GM21360 (cell line): Measurements from ENCODE around the gene AMOTL2.

Source experiments
- ATAC-seq: cut with Tn5 transposase; IDR thresholded peaks from one replicate; pipeline ENCODE4 v1.9.1; 2021; ENCODE audit warnings: mild to moderate bottlenecking, moderate library complexity; ENCODE audit not compliant: unreplicated experiment

Gene AMOTL2

DNA sequence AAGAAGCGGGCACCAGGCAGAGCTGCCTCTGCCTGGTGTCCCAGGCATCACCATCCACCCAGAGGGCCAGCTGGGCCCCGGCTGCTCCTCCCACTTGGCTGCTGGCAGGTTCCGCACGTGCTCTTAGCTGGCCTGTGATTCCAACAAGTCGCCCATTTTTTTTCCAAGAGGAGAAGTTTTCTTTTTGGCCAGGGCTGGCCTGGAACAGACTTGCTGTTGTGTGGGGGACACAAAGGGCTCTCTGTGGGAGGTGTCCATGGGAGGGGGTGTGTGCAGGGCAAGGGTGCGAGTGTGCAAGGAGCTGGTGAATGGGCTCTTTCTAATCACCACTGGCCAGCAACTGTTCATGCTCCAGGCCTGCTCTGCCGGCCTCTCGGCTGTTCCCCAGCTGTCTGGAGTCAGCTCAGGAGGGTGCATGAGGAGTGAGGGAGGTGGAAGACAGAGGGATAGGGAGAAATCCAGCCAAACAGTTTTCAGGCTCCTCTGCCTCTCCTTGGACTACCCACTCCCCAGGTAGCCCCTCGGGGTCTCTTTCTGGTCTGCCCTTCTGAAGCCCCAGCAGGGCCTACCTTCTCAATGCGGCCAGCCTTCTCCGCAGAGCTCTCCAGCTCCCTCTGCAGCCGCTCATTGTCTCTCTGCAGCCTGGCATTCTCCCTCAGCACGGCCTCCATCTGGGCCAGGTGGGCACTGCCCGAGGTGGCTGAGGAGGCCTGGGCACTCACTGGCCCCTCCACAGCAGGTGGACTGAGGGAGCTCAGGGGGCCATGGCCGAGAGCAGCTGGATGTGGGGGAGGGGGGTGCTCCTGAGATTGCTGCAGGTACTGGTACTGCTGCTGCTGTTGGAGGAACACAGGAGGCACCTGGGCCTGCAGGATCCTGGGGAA lies 7.1 kb downstream of the AMOTL2 start:
- no peak for ATAC-seq

DNA sequence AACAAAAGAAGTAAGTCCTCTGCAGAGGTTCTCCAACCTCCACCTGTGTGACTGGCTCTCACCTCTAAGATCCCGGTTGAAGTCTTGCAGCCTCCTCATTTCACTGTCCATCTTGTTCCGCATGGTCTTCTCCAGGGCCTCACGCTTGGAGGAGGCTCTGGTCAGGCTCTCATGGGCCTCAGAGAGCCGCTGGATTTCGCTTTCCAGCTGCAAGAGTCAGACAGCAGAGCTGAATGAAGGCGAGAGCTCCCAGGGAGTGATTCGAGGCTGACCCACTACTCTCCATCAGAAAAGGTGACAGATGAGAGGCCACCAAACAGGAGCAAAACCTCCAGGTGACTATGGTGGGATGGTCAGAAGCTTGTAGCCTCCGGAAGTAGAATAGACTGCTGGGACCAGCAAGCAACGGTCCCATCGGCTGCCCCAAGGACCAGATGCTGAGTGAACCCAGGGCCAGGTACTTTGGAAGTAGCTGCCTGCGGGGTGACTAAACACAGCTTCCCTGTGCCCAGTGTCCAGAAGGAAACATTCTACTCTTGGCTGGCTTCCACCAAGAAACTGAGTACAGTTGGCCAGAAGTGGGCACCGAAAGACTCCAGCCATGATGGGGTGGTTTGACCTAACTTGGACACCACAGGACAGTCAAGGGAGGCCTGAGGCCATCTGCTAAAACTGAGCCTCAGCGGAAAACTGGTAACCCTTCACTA lies 7.9 kb downstream of the AMOTL2 start:
- ATAC-seq, result no peak

DNA sequence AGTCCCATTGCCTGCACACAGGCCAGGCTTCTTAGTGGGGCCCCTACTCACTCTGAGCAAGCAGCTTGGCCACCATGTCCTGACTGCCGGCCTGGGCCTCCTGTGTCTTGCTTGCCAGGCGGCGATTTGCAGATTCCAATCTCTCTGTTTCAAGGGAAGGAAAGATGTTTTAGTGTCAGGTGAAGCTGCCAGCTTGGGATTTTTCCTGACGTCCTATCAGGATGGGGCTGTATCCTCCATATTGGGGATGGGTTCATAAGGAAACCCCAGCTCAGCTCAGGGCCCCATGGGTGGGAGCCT lies 8.5 kb downstream of the AMOTL2 start:
- ATAC-seq, result no peak

DNA sequence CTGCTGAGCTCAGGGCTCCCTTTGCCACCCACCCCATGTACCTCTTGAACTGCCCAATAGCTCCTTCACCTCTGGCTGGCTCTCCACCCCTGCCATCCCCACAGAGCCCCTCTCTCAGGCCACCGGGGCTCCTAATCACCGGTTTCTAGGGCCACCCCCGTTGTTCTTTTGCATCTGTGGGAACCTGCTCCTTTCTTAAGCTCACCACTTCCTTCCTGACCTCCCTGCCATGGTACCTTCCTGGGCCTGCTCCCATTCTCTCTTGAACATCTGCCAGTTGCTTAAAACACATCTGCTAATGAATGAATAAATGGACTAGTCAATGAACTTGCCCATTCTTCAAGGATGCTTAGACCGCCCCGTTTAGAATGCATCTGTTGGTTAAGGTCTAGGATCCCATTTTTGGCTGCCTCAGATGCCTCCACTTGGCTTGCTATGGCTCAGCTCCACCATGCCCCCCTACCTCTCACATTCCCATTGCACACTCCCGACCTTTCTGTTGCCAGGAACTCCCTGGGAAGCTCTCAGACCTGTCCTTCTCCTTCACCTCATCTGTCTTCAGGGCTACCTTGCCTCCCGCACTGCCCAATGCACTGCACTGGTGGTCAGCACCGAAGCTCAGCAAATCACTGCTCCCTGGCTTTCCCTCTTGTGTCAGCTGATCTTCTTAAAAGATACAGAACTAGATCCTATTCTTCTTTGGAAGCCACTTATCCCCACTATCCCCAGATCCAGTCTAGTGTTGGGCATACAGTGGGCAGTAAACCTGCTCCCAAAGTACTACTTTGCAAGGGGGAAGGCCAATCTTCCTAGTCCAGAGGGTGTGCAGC lies 9.1 kb downstream of the AMOTL2 start:
- ATAC-seq, result no peak

DNA sequence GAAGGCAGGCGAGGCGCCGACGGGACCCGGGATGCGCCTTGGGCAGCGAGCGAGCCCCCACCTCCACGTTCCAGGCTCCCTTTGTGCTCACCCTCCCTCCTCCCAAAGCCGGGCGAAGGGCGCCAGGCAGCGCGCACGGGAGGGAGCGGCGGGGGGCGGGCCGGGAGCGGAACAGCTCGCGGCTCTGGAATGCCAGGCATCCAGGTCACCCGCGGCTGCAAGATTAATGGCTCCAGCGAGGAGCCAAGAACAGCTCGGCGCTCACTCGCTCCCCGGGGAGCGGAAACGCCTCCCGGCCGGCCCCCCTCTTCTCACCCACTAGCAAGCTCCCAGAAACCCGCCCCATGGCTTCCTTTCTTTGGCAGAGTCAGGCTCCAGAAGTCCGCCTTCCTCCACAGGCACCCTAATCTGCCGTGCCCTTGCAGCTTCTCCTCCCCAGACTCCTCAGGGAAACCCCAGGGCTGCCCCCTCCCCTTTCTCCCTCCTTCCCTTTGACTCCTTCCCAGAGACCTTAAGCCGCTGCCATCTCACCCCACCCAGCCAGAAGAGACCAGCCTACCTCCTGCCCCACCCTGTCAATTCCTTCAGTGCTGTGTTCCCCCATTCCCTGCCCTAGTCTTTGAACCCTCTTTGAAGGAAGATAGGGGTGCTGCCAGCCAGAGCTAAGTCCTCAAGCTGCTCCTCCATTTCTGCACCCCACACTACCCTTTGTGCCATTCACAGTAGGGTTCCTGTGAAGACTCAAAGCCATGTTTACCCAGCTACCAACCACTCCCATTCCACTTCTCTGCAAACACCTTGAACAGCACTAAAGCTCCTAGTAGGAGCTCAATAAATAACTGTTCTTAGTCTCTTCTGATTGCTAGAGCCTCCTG lies 9.9 kb downstream of the AMOTL2 start:
- no peak for ATAC-seq

- ATAC-seq, result no peak
These were observed 10.9 kb downstream of the AMOTL2 start for GRCh38 chr3:134363381-134363755.

DNA sequence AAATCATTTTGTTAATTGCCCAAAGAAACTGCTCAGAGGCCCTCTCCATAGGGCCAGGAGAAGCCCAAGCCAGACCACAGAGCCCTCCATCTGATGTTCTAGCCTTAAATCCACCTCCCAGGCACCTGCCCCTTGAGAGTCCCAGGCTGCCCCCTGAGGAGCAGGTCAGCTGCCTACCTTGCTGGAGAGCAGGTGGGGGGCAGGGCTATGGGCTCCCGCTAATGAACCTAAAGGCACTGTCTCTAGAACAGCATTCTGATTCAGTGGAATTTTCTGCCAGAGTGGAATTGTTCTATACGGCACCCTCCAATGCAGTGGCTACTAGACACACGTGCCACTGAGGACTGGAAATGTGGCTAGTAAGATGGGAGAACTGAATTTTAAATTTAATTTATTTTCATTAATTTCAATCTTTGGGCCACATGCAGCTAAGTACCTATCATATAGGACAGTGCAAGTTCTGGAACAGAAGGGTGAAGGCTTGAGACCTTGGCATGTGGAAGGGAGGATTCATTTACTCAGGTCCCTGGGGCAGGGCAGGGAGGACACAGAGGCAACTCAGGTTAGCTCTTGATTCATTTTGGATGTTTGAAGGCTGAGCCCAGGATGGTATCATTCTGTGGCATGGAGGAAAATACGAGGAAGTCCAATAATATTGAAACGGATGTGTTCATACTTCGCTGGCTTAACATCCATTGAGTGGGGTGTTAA lies 11.4 kb downstream of the AMOTL2 start:
- ATAC-seq, result no peak

DNA sequence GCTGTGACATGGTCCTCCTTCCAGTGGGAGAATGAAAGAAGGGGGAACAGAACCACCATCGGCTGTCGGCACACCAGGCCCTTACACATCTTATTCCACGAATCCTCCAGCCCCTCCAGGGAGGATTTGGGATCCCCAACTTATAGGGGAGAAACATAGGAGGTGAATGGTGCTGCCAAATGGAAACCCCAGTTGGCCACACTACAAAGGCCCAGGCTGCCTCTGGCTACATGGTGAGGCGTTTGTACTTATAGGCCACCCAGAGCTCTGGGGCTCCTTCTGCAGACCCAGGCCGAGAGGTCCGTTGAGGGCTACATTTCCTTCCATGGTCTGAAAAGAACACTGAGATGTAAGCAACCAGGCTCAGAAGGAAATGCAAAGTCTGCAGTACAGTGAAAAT lies 12.0 kb downstream of the AMOTL2 start:
- ATAC-seq, result no peak

DNA sequence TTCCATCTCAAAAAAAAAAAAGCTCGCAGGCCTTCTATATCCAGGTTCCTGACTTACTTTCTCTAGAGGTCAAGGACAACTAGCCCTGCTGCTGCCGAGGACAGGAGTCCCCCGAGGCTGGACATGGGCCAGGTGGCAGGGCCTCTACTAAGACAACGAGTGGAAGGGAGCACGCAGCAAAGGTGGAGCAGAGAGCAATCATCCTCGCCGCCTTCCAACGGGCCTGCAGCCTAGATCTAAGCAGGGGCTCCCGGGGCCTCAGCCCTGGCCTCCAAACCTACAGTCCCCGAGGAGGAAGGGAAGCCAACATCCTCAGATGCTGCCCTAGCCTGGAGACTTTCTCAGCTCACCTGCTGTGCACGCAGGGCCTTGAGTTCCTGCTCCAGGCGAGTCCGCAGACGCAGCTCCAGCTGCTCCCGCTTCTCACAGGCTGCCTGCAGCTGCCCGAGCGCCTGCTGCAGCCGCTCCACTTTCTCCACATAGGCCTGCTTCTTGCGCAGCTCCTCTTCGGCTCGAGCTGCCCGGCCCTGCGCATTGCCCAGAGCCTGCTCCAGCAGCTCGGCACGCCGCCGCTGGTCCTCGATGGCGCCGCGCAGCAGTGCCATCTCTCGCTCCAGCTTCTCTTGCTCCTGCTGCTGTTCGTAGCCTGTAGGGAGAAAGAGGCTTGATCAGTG lies 12.9 kb downstream of the AMOTL2 start:
- ATAC-seq, result no peak

DNA sequence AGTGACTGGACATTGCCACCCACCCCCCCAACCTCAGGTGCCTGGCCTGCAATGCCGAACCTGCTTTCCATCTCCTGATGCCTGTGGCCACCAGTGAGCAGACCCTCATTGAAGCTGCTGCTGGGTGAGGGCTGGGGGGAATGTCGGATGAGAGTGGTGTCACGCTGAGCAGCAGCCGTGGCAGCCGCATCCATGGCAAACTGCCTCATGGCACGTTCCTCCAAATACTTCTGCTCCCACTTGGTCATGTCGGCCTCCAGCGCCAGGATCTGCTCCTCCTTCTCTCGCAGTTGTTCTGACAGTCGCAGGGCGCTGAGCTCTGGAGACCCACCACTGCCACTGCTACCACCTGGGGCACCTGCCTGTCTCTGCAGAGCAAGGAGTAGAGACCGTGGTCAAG lies 14.2 kb downstream of the AMOTL2 start:
- ATAC-seq, result no peak

DNA sequence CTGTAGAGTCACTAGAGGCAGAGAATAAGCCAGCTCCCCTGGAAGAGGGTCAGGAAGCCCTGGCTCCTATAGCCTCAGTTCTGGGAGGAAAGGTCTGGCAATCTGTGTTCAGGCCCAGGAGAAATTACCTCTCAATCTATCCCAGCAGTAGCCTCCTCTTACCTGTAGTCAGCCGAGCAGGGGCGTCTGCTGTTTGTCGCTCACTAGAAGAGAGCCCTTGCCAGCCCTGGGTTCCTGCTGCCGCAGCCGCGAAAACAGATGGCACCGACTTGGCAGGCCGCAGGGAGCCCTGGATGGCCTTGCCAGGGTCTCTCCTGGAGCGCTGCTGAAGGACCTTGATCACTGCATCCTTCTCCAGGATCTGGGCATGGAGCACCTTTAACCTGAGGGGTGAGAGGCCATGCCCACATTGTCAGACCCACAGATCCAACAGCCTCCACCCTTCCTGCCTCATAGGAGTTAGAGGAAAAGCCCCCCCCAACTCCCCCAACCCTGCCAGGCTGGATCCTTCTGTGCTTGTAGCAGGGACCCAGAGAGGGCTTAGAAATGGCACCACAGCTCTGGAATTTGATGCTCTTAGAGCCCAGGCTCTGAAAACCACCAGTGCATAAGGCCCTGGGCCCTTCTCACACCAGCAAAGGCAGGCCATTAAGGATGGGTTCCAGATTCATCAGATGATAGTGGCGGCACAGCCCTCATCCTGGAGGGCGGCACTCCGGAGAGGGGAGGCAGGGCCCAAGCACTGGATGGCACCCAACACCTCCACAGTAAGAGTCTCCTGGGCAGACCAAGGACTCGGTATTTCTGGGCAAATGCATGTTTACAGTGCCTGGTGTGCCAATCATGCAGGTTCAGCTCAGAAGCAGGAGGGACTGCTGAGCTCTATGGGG lies 14.9 kb downstream of the AMOTL2 start:
- ATAC-seq, result no peak

DNA sequence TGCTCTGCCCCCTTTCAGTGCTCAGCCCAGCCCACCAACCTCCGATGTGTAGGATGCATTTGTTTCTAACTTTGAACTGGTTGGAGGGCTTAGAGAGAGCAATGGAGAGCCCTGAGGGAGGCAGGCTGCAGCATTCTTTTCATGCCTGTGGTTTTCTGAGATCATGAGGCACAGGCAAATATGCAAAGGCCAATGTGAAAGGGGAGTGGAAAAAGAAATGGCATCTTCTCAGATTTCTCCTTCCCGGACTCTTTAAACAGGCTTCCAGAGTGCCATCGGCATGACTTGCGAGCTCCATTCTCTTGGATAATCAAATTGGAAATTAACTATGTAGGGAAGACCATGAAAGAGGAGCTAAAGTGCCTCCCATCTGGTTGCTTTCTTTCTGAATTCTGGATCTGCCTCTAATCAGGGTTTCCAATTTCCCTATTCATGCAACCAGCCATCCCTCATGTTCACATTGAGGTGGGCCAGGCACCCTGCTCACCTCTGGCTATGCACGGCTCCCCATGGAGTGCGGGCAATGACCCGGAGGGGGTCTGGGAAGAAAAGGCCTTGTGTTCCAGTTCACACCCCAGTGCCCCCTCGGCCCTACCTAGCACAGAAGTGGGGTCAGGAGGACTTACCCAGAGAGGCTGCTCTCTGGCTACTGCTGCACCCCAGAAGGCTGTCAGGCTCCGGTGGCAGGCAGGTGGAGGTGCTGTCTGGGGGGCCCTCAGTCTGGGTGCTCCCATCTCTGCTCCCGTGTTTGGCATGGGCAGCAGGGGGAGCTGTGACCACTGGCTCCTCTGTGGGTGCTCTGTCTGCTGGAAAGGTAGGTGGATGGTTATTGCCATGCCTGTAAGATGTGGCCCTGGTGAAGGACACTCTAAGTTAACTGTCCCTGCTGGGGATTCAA lies 16.1 kb downstream of the AMOTL2 start:
- no peak for ATAC-seq

GRCh38 chr3:134357261-134357913 lies 16.9 kb downstream of the AMOTL2 start:
- no peak for ATAC-seq

DNA sequence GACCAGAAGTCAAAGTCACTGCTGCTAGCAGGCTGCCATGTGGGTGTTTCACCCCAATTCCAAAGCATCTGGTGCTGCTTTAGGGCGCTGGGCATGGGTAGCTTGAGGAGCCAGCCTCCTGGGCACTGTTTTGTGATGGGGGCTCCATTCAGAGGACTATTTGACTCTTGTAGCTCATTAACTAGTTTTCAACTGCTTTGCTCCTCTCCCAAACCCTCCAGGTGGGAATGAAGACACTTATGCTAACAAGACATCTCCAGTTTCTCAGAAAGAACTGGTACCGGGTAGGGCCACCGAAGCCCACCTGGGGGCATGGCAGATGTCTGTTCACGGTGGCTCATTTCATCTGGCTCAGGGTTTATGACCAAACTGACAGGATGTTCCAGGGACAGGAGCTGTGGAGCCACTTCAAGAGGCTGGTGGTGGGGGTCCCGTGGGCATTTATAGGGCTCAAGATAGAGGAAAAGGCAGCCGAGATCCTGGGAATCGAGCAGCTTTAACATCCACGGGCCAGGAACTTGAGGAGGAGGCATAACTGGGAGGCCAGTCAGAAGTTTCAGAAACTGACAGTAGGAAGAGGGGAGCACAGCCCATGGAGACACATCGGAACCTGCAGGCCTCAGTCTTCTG lies 17.7 kb downstream of the AMOTL2 start:
- no peak for ATAC-seq

- ATAC-seq, result no peak
These were observed 18.8 kb downstream of the AMOTL2 start for GRCh38 chr3:134355416-134355815.

- ATAC-seq, result no peak
These were observed 19.5 kb downstream of the AMOTL2 start for GRCh38 chr3:134354612-134355251.
